GM18505 (cell line): ENCODE results near the gene AK6.

ENCODE experiments used
- ATAC-seq: cut with Tn5 transposase; IDR thresholded peaks from one replicate; pipeline ENCODE4 v1.9.1; 2021; ENCODE audit not compliant: unreplicated experiment
- POLR2A ChIP-seq: IDR thresholded peaks from 4 replicates; pipeline ENCODE4 v1.6.1; 2011; ENCODE audit warnings: borderline replicate concordance; ENCODE audit not compliant: insufficient read depth, insufficient read length; ENCODE audit errors: extremely low read depth

The AK6 gene

GRCh38 chr5:69315972-69316371 is 53.3 kb downstream of the AK6 start:
- ATAC-seq = no peak

GRCh38 chr5:69313428-69313827 is 55.9 kb downstream of the AK6 start:
- ATAC-seq = no peak
- no peak for TF ChIP-seq POLR2A

More at GRCh38 chr5:69315972-69316371, 53.3 kb downstream of the AK6 start:
- no peak for TF ChIP-seq POLR2A

GRCh38 chr5:69312459-69313160 is 56.7 kb downstream of the AK6 start:
- ATAC-seq = no peak

GRCh38 chr5:69309380-69309779 is 59.9 kb downstream of the AK6 start:
- TF ChIP-seq POLR2A = no peak
- no peak for ATAC-seq

More at GRCh38 chr5:69312459-69313160, 56.7 kb downstream of the AK6 start:
- no peak for TF ChIP-seq POLR2A

- TF ChIP-seq POLR2A = no peak
Observed at GRCh38 chr5:69308046-69308553, 61.2 kb downstream of the AK6 start.

GRCh38 chr5:69305512-69305911 is 63.8 kb downstream of the AK6 start:
- ATAC-seq = no peak
- no peak for TF ChIP-seq POLR2A

More at GRCh38 chr5:69308046-69308553, 61.2 kb downstream of the AK6 start:
- no peak for ATAC-seq
